ENCODE data around the gene LUC7L3. TPM values are rescaled to one million over a fixed set of nuclear protein-coding genes. Genes with fewer than 3 reads are reported as not detected.

Gene LUC7L3
- total RNA-seq, 1 donor from 2014 or later: 32.4 TPM

- Histone ChIP-seq H3K9ac (ENCODE audit: low read depth in 1 of 3, low read length in 3 of 3) (no peak overlapping the region), H3K9me3 (ENCODE audit: control insufficient read depth in 3 of 3, low read length in 3 of 3) (no peaks in the 10 kb centered on the region), H3K27me3 (ENCODE audit: control insufficient read depth in 3 of 3, insufficient read depth in 3 of 3, low read length in 3 of 3) (no peaks in the 10 kb centered on the region), H3K4me1 (ENCODE audit: control insufficient read depth in 3 of 3, insufficient read depth in 3 of 3, low read length in 3 of 3) (peaks cover 4 to 12% (median 11%) of the 10 kb centered on the region in 3 donors), H3K27ac (ENCODE audit: low read depth, low read length) (no peak overlapping the region), H3K4me3 (ENCODE audit: low read length in 3 of 3) (no peak overlapping the region), H3K36me3 (ENCODE audit: control insufficient read depth in 3 of 3, insufficient read depth in 3 of 3, low read length in 3 of 3) (no peaks in the 10 kb centered on the region)
Measured at GRCh38 chr17:50767030-50767429, 47.6 kb downstream of the LUC7L3 start.

GRCh38 chr17:50767446-50767845 lies 48.0 kb downstream of the LUC7L3 start, which contains the start of gene ANKRD40CL:
Gene ANKRD40CL (minus strand): TSS chr17:50767518. CDS start chr17:50766913, 605 bp downstream.
- H3K27ac ChIP-seq (ENCODE audit: low read depth, low read length): no peak within 1 kb of the TSS
- H3K9me3 ChIP-seq (ENCODE audit: control insufficient read depth in 3 of 3, low read length in 3 of 3): no peaks in the 10 kb centered on the region
- H3K4me3 ChIP-seq (ENCODE audit: low read length in 3 of 3): no peak within 1 kb of the TSS
- no peak within 1 kb of the TSS for H3K9ac ChIP-seq (ENCODE audit: low read depth in 1 of 3, low read length in 3 of 3)
- H3K27me3 ChIP-seq (ENCODE audit: control insufficient read depth in 3 of 3, insufficient read depth in 3 of 3, low read length in 3 of 3): no peaks in the 10 kb centered on the region
- H3K4me1 ChIP-seq (ENCODE audit: control insufficient read depth in 3 of 3, insufficient read depth in 3 of 3, low read length in 3 of 3): peaks cover 4 to 12% (median 11%) of the 10 kb centered on the region in 3 donors
- H3K36me3 ChIP-seq (ENCODE audit: control insufficient read depth in 3 of 3, insufficient read depth in 3 of 3, low read length in 3 of 3): no peaks in the 10 kb centered on the region

- H3K4me3 ChIP-seq (ENCODE audit: low read length in 3 of 3): no peak overlapping the region
- H3K9me3 ChIP-seq (ENCODE audit: control insufficient read depth in 3 of 3, low read length in 3 of 3): no peaks in the 10 kb centered on the region
- H3K36me3 ChIP-seq (ENCODE audit: control insufficient read depth in 3 of 3, insufficient read depth in 3 of 3, low read length in 3 of 3): no peaks in the 10 kb centered on the region
- no peaks in the 10 kb centered on the region for H3K27me3 ChIP-seq (ENCODE audit: control insufficient read depth in 3 of 3, insufficient read depth in 3 of 3, low read length in 3 of 3)
- H3K4me1 ChIP-seq (ENCODE audit: control insufficient read depth in 3 of 3, insufficient read depth in 3 of 3, low read length in 3 of 3): peaks cover 4 to 11% (median 10%) of the 10 kb centered on the region in 3 donors
- no peak overlapping the region for H3K27ac ChIP-seq (ENCODE audit: low read depth, low read length)
- no peak overlapping the region for H3K9ac ChIP-seq (ENCODE audit: low read depth in 1 of 3, low read length in 3 of 3)
Measured at GRCh38 chr17:50768346-50768761, 49.0 kb downstream of the LUC7L3 start.

GRCh38 chr17:50769884-50770283 lies 50.5 kb downstream of the LUC7L3 start:
- Histone ChIP-seq H3K27me3 (ENCODE audit: control insufficient read depth in 3 of 3, insufficient read depth in 3 of 3, low read length in 3 of 3) (no peaks in the 10 kb centered on the region), H3K9ac (ENCODE audit: low read depth in 1 of 3, low read length in 3 of 3) (no peak overlapping the region), H3K4me1 (ENCODE audit: control insufficient read depth in 3 of 3, insufficient read depth in 3 of 3, low read length in 3 of 3) (peaks cover 4% of the 10 kb centered on the region in 3 donors), H3K4me3 (ENCODE audit: low read length in 3 of 3) (no peak overlapping the region), H3K9me3 (ENCODE audit: control insufficient read depth in 3 of 3, low read length in 3 of 3) (no peaks in the 10 kb centered on the region), H3K36me3 (ENCODE audit: control insufficient read depth in 3 of 3, insufficient read depth in 3 of 3, low read length in 3 of 3) (no peaks in the 10 kb centered on the region), H3K27ac (ENCODE audit: low read depth, low read length) (no peak overlapping the region)

GRCh38 chr17:50770346-50770745 lies 50.9 kb downstream of the LUC7L3 start:
- no peaks in the 10 kb centered on the region for H3K9me3 ChIP-seq (ENCODE audit: control insufficient read depth in 3 of 3, low read length in 3 of 3)
- peaks cover 4% of the 10 kb centered on the region in 3 donors for H3K4me1 ChIP-seq (ENCODE audit: control insufficient read depth in 3 of 3, insufficient read depth in 3 of 3, low read length in 3 of 3)
- H3K27me3 ChIP-seq (ENCODE audit: control insufficient read depth in 3 of 3, insufficient read depth in 3 of 3, low read length in 3 of 3): no peaks in the 10 kb centered on the region
- no peaks in the 10 kb centered on the region for H3K36me3 ChIP-seq (ENCODE audit: control insufficient read depth in 3 of 3, insufficient read depth in 3 of 3, low read length in 3 of 3)
- H3K9ac ChIP-seq (ENCODE audit: low read depth in 1 of 3, low read length in 3 of 3): no peak overlapping the region
- no peak overlapping the region for H3K27ac ChIP-seq (ENCODE audit: low read depth, low read length)
- H3K4me3 ChIP-seq (ENCODE audit: low read length in 3 of 3): no peak overlapping the region

- H3K36me3 ChIP-seq (ENCODE audit: control insufficient read depth in 3 of 3, insufficient read depth in 3 of 3, low read length in 3 of 3): no peaks in the 10 kb centered on the region
- no peak overlapping the region for H3K4me3 ChIP-seq (ENCODE audit: low read length in 3 of 3)
- H3K9ac ChIP-seq (ENCODE audit: low read depth in 1 of 3, low read length in 3 of 3): no peak overlapping the region
- no peaks in the 10 kb centered on the region for H3K9me3 ChIP-seq (ENCODE audit: control insufficient read depth in 3 of 3, low read length in 3 of 3)
- H3K27ac ChIP-seq (ENCODE audit: low read depth, low read length): no peak overlapping the region
- H3K4me1 ChIP-seq (ENCODE audit: control insufficient read depth in 3 of 3, insufficient read depth in 3 of 3, low read length in 3 of 3): no peaks in the 10 kb centered on the region
- H3K27me3 ChIP-seq (ENCODE audit: control insufficient read depth in 3 of 3, insufficient read depth in 3 of 3, low read length in 3 of 3): no peaks in the 10 kb centered on the region
Measured at GRCh38 chr17:50771991-50772785, 52.8 kb downstream of the LUC7L3 start.

GRCh38 chr17:50774225-50774803 lies 54.9 kb downstream of the LUC7L3 start:
- Histone ChIP-seq H3K4me3 (ENCODE audit: low read length in 3 of 3) (no peak overlapping the region), H3K9ac (ENCODE audit: low read depth in 1 of 3, low read length in 3 of 3) (no peak overlapping the region), H3K27me3 (ENCODE audit: control insufficient read depth in 3 of 3, insufficient read depth in 3 of 3, low read length in 3 of 3) (no peaks in the 10 kb centered on the region), H3K4me1 (ENCODE audit: control insufficient read depth in 3 of 3, insufficient read depth in 3 of 3, low read length in 3 of 3) (no peaks in the 10 kb centered on the region), H3K9me3 (ENCODE audit: control insufficient read depth in 3 of 3, low read length in 3 of 3) (no peaks in the 10 kb centered on the region), H3K27ac (ENCODE audit: low read depth, low read length) (no peak overlapping the region), H3K36me3 (ENCODE audit: control insufficient read depth in 3 of 3, insufficient read depth in 3 of 3, low read length in 3 of 3) (no peaks in the 10 kb centered on the region)

GRCh38 chr17:50775926-50776325 lies 56.5 kb downstream of the LUC7L3 start:
- no peak overlapping the region for H3K4me3 ChIP-seq (ENCODE audit: low read length in 3 of 3)
- H3K27ac ChIP-seq (ENCODE audit: low read depth, low read length): no peak overlapping the region
- no peaks in the 10 kb centered on the region for H3K4me1 ChIP-seq (ENCODE audit: control insufficient read depth in 3 of 3, insufficient read depth in 3 of 3, low read length in 3 of 3)
- H3K9me3 ChIP-seq (ENCODE audit: control insufficient read depth in 3 of 3, low read length in 3 of 3): no peaks in the 10 kb centered on the region
- H3K9ac ChIP-seq (ENCODE audit: low read depth in 1 of 3, low read length in 3 of 3): no peak overlapping the region
- H3K27me3 ChIP-seq (ENCODE audit: control insufficient read depth in 3 of 3, insufficient read depth in 3 of 3, low read length in 3 of 3): no peaks in the 10 kb centered on the region
- H3K36me3 ChIP-seq (ENCODE audit: control insufficient read depth in 3 of 3, insufficient read depth in 3 of 3, low read length in 3 of 3): no peaks in the 10 kb centered on the region

GRCh38 chr17:50778471-50778870 lies 59.1 kb downstream of the LUC7L3 start:
- Histone ChIP-seq H3K4me3 (ENCODE audit: low read length in 3 of 3) (no peak overlapping the region), H3K27ac (ENCODE audit: low read depth, low read length) (no peak overlapping the region), H3K4me1 (ENCODE audit: control insufficient read depth in 3 of 3, insufficient read depth in 3 of 3, low read length in 3 of 3) (peaks cover 0 to 4% (median 0%) of the 10 kb centered on the region in 3 donors), H3K27me3 (ENCODE audit: control insufficient read depth in 3 of 3, insufficient read depth in 3 of 3, low read length in 3 of 3) (peaks cover 0 to 3% (median 0%) of the 10 kb centered on the region in 3 donors), H3K36me3 (ENCODE audit: control insufficient read depth in 3 of 3, insufficient read depth in 3 of 3, low read length in 3 of 3) (no peaks in the 10 kb centered on the region), H3K9me3 (ENCODE audit: control insufficient read depth in 3 of 3, low read length in 3 of 3) (no peaks in the 10 kb centered on the region), H3K9ac (ENCODE audit: low read depth in 1 of 3, low read length in 3 of 3) (no peak overlapping the region)

GRCh38 chr17:50778988-50779387 lies 59.6 kb downstream of the LUC7L3 start:
- H3K27me3 ChIP-seq (ENCODE audit: control insufficient read depth in 3 of 3, insufficient read depth in 3 of 3, low read length in 3 of 3): peaks cover 0 to 3% (median 0%) of the 10 kb centered on the region in 3 donors
- no peaks in the 10 kb centered on the region for H3K9me3 ChIP-seq (ENCODE audit: control insufficient read depth in 3 of 3, low read length in 3 of 3)
- peaks cover 0 to 4% (median 0%) of the 10 kb centered on the region in 3 donors for H3K4me1 ChIP-seq (ENCODE audit: control insufficient read depth in 3 of 3, insufficient read depth in 3 of 3, low read length in 3 of 3)
- no peak overlapping the region for H3K4me3 ChIP-seq (ENCODE audit: low read length in 3 of 3)
- H3K27ac ChIP-seq (ENCODE audit: low read depth, low read length): no peak overlapping the region
- H3K9ac ChIP-seq (ENCODE audit: low read depth in 1 of 3, low read length in 3 of 3): no peak overlapping the region
- no peaks in the 10 kb centered on the region for H3K36me3 ChIP-seq (ENCODE audit: control insufficient read depth in 3 of 3, insufficient read depth in 3 of 3, low read length in 3 of 3)

Data from skeletal muscle tissue (tissue), 4 donors.